ENCODE data around the gene FLRT2. TPM values are rescaled to one million over a fixed set of nuclear protein-coding genes. Genes with fewer than 3 reads are reported as not detected.

Gene FLRT2
- total RNA-seq, 1 experiment from 2014 or later, result 0.17 TPM

DNA sequence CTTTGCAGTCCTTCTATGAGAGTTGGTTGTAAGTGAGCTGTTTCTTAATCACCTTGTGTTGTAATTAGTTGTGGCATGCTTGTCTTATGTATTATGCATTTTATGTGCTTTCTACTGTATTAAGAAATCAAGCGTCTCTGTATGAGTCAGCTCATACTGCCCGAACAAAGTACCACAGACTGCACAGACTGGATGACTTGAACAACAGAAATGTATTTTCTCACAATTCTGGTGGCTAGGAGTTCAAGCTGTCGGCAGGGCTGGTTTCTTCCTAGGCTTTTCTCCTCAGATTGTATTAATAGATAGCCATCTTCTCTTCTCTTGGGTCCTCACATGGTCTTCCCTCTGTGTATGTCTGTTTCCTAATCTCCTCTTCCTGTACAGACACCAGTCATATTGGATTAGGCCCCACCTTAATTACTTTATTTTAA, 77.7 kb downstream of the FLRT2 start (continued):
- TF ChIP-seq POLR2AphosphoS5 (IDR thresholded peaks at IDR 0.05; ENCODE audit: low read depth, low read length) (no peak), FOSL1 (IDR thresholded peaks at IDR 0.05; ENCODE audit: low read depth) (no peak), SP1 (IDR thresholded peaks at IDR 0.05; ENCODE audit: low read depth) (no peak), POLR2A (IDR thresholded peaks at IDR 0.05; ENCODE audit: borderline replicate concordance, extremely low read depth, insufficient read depth, insufficient read length) (no peak), EZH2phosphoT487 (IDR thresholded peaks at IDR 0.05; ENCODE audit: borderline replicate concordance) (no peak), ZNF274 (IDR thresholded peaks at IDR 0.05; ENCODE audit: low read depth, low read length) (no peak), SIN3A (IDR thresholded peaks at IDR 0.05; ENCODE audit: low read depth) (no peak)
- TF ChIP-seq, protein P1, sequence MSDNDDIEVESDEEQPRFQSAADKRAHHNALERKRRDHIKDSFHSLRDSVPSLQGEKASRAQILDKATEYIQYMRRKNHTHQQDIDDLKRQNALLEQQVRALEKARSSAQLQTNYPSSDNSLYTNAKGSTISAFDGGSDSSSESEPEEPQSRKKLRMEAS (IDR thresholded peaks at IDR 0.05), result no peak

DNA sequence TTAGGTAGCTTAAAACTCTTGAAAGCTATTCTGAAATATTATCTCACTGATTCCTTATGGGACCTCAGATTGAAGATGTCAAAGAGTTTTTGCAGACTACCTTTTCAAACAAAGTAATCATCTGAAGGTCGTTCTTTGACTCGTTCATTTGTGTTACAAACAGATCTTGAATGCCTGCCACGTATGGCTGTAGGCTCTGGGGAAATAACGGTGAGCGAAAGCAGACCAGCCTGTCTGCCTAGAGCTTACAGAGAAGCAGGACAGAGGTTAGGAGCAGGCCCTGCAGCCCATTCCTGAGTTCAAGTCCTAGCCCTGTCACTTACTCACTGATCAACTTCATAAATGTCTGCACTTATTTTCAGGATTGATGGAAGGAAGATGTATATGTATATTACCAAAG, 83.6 kb downstream of the FLRT2 start:
- no peaks in the 10 kb centered on the region for H4K20me1 ChIP-seq (ENCODE audit: insufficient read depth)
- ChIA-PET RAD21 (ENCODE audit: low non-redundant PET in 1 of 2, low total read pairs in 2 of 2, uncharacterized antibody in 2 of 2, unreplicated experiment in 2 of 2) (no interaction called here), CTCF (no interaction called here), POLR2A (no interaction called here)
- H2AFZ ChIP-seq (ENCODE audit: low read depth, low read length, poor library complexity, severe bottlenecking), result no peak overlapping the region
- ATAC-seq (no peak), DNase-seq (ENCODE audit: low read depth, low spot score) (no peak)
- intact Hi-C loops (cut with micrococcal nuclease), result no loop called here
- no peaks in the 10 kb centered on the region for H3K4me1 ChIP-seq (ENCODE audit: control insufficient read depth in 1 of 2, insufficient read depth in 2 of 2, low read length in 2 of 2)
- no peaks in the 10 kb centered on the region for H3K27me3 ChIP-seq (ENCODE audit: insufficient read depth, low read length)
- H3K4me3 ChIP-seq (replicated peaks in 1 of 2; ENCODE audit: low read depth in 1 of 2, low read length in 2 of 2), result no peak overlapping the region
- H3K9ac ChIP-seq (ENCODE audit: low read length), result no peak overlapping the region
- H3K79me2 ChIP-seq (ENCODE audit: insufficient read depth, low read length), result no peaks in the 10 kb centered on the region
- BruUV-seq (replicated peaks), result no TSS peak
- peaks cover 3 to 5% of the 10 kb centered on the region in 2 experiments; a peak in 2 of 4 replicates for H3K9me3 ChIP-seq (ENCODE audit: control insufficient read depth in 1 of 2, insufficient read depth in 1 of 2, low read depth in 1 of 2, low read length in 2 of 2)
- no peaks in the 10 kb centered on the region for H3K36me3 ChIP-seq (ENCODE audit: control insufficient read depth in 1 of 2, insufficient read depth in 2 of 2, low read length in 2 of 2)
- H3K4me2 ChIP-seq (ENCODE audit: low read length), result no peak overlapping the region
- no peaks in the 10 kb centered on the region for H3K9me2 ChIP-seq (ENCODE audit: insufficient read depth)
- H3K27ac ChIP-seq (ENCODE audit: low read depth, low read length), result no peak overlapping the region
- no peak for TF ChIP-seq POLR2A (IDR thresholded peaks at IDR 0.05; ENCODE audit: borderline replicate concordance, extremely low read depth, insufficient read depth, insufficient read length)
- TF ChIP-seq ZNF274 (IDR thresholded peaks at IDR 0.05; ENCODE audit: low read depth, low read length), result no peak
- TF ChIP-seq POLR2AphosphoS5 (IDR thresholded peaks at IDR 0.05; ENCODE audit: low read depth, low read length), result no peak
- TF ChIP-seq SRF (IDR thresholded peaks at IDR 0.05; ENCODE audit: low read depth), result no peak
- TF ChIP-seq, protein P2, sequence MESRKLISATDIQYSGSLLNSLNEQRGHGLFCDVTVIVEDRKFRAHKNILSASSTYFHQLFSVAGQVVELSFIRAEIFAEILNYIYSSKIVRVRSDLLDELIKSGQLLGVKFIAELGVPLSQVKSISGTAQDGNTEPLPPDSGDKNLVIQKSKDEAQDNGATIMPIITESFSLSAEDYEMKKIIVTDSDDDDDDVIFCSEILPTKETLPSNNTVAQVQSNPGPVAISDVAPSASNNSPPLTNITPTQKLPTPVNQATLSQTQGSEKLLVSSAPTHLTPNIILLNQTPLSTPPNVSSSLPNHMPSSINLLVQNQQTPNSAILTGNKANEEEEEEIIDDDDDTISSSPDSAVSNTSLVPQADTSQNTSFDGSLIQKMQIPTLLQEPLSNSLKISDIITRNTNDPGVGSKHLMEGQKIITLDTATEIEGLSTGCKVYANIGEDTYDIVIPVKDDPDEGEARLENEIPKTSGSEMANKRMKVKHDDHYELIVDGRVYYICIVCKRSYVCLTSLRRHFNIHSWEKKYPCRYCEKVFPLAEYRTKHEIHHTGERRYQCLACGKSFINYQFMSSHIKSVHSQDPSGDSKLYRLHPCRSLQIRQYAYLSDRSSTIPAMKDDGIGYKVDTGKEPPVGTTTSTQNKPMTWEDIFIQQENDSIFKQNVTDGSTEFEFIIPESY (IDR thresholded peaks at IDR 0.05; ENCODE audit: extremely low read depth, insufficient replicate concordance, low read length), result no peak
- TF ChIP-seq RAD21 (IDR thresholded peaks at IDR 0.05; ENCODE audit: low read depth), result no peak
- TF ChIP-seq EGR1 (IDR thresholded peaks at IDR 0.05; ENCODE audit: low read depth), result no peak
- TF ChIP-seq, protein P3, sequence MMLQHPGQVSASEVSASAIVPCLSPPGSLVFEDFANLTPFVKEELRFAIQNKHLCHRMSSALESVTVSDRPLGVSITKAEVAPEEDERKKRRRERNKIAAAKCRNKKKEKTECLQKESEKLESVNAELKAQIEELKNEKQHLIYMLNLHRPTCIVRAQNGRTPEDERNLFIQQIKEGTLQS (IDR thresholded peaks at IDR 0.05), result no peak
- TF ChIP-seq CEBPB (IDR thresholded peaks at IDR 0.05; ENCODE audit: low read depth), result no peak
- no peak for TF ChIP-seq SP1 (IDR thresholded peaks at IDR 0.05; ENCODE audit: low read depth)
- no peak for TF ChIP-seq YY1 (IDR thresholded peaks at IDR 0.05; ENCODE audit: extremely low read depth, insufficient replicate concordance, low read depth, low read length)
- no peak for TF ChIP-seq TCF7L2 (IDR thresholded peaks at IDR 0.05; ENCODE audit: borderline replicate concordance, extremely low read depth, insufficient read depth, insufficient read length)
- TF ChIP-seq JUND (IDR thresholded peaks at IDR 0.05), result no peak
- TF ChIP-seq EZH2phosphoT487 (IDR thresholded peaks at IDR 0.05; ENCODE audit: borderline replicate concordance), result no peak
- TF ChIP-seq FOSL1 (IDR thresholded peaks at IDR 0.05; ENCODE audit: low read depth), result no peak
- TF ChIP-seq SIN3A (IDR thresholded peaks at IDR 0.05; ENCODE audit: low read depth), result no peak
- TF ChIP-seq, protein P1 (IDR thresholded peaks at IDR 0.05), result no peak
- TF ChIP-seq, protein P4, sequence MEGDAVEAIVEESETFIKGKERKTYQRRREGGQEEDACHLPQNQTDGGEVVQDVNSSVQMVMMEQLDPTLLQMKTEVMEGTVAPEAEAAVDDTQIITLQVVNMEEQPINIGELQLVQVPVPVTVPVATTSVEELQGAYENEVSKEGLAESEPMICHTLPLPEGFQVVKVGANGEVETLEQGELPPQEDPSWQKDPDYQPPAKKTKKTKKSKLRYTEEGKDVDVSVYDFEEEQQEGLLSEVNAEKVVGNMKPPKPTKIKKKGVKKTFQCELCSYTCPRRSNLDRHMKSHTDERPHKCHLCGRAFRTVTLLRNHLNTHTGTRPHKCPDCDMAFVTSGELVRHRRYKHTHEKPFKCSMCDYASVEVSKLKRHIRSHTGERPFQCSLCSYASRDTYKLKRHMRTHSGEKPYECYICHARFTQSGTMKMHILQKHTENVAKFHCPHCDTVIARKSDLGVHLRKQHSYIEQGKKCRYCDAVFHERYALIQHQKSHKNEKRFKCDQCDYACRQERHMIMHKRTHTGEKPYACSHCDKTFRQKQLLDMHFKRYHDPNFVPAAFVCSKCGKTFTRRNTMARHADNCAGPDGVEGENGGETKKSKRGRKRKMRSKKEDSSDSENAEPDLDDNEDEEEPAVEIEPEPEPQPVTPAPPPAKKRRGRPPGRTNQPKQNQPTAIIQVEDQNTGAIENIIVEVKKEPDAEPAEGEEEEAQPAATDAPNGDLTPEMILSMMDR (IDR thresholded peaks at IDR 0.05 in 2 of 3, conservative IDR thresholded peaks at IDR 0.05 in 1 of 3; ENCODE audit: borderline replicate concordance in 1 of 3, insufficient read depth in 1 of 3, low read depth in 2 of 3, low read length in 2 of 3), result no peak
- TF ChIP-seq EZH2 (IDR thresholded peaks at IDR 0.05), result no peak

Data from HCT116 (cell line).